Calu3 (cell line): ENCODE data around the gene TMPO. TPM values are rescaled to one million over a fixed set of nuclear protein-coding genes. Genes with fewer than 3 reads are reported as not detected.
"Not testable (repeated sequence)": the region's sequence is repeated elsewhere in the genome, so short reads cannot be mapped to it uniquely, and the experiment has no call there.

Source experiments
- BruUV-seq: library from RNA; stranded (reverse); fragments of 400-500 nt; replicated peaks from 2 replicates; lab custom pipeline; 2021; lab: Mats Ljungman, UMichigan
- CTCF ChIA-PET: fragments of 300-600 bp; sonication (Branson Sonifier 250); formaldehyde crosslinking; loops from one replicate; lab custom pipeline; 2022; ENCODE audit warnings: antibody characterized with exemption; lab: Charles Lee
- DNase-seq: peaks from one replicate; pipeline ENCODE4 v3.0.0; 2022
- H3K27ac Mint-ChIP-seq: one replicate; pipeline ENCODE4 v1.8.0; 2022; ENCODE audit warnings: mixed read lengths; ENCODE audit not compliant: unreplicated experiment
- H3K27me3 Mint-ChIP-seq: one replicate; pipeline ENCODE4 v1.8.0; 2022; ENCODE audit warnings: mixed read lengths; ENCODE audit not compliant: unreplicated experiment
- H3K36me3 Mint-ChIP-seq: one replicate; pipeline ENCODE4 v1.8.0; 2022; ENCODE audit warnings: mild to moderate bottlenecking, moderate library complexity, mixed read lengths; ENCODE audit not compliant: insufficient read depth, unreplicated experiment
- H3K4me1 Mint-ChIP-seq: one replicate; pipeline ENCODE4 v1.8.0; 2022; ENCODE audit warnings: mild to moderate bottlenecking, low read depth, mixed read lengths; ENCODE audit not compliant: unreplicated experiment
- H3K4me3 Mint-ChIP-seq: one replicate; pipeline ENCODE4 v1.8.0; 2022; ENCODE audit warnings: mild to moderate bottlenecking, low read depth, moderate library complexity, mixed read lengths; ENCODE audit not compliant: unreplicated experiment
- H3K9me3 Mint-ChIP-seq: one replicate; pipeline ENCODE4 v1.8.0; 2022; ENCODE audit warnings: low read depth, mixed read lengths; ENCODE audit not compliant: unreplicated experiment
- intact Hi-C: fragments of 100-400 bp; cut with micrococcal nuclease; formaldehyde crosslinking; loops from one replicate; pipeline ENCODE4 v1.10.0; 2022; ENCODE audit not compliant: unreplicated experiment
- total RNA-seq: library from RNA; stranded (reverse); gene quantifications from 2 replicates; pipeline ENCODE4 v1.2.3, GENCODE V29; 2022
- TF ChIP-seq, protein P1 (sequence below): fragments of 200-600 bp; IDR thresholded peaks from one replicate; pipeline ENCODE4 v1.8.0; 2022; ENCODE audit warnings: antibody characterized with exemption; ENCODE audit not compliant: unreplicated experiment

Gene TMPO
- total RNA-seq, 1 experiment from 2014 or later = 256 TPM

DNA sequence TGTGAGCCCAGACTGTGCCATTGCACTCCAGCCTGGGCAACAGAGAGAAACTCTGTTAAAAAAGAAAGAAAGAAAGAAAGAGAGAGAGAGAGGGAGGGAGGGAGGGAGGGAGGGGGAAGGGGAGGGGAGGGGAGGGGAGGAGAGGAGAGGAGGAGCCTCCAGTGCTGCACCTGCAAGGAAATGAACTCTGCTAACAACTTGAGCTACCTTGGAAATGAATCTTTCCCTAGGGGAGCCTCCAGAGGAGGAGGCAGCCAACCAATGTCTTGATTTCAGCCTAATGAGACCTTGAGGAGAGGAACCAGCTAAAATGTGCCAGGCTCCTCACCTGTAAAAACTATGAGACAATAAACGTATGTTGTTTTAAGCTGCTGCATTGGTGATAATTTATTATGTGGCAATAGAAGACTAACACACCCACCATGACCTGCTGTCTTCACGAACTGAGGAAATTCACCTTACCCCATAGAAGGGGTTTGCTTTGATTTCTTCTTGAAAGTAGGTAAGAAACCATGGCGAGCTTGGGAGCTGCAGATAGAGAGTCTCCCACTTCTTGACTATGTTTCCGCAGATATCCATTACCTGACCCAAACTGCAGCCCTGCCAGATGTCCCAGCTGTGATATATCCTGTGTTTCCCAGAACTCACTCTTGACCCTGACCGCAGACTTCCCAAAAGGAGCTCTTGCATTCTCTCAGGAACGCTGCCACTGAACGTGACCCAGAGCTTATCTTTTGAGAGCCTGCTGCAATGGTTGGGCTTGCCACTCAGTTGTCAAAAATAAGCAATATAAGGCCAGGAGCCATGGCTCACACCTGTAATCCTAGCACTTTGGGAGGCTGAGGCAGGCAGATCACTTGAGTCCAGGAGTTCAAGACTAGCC lies 31.5 kb upstream of the TMPO start:
- no peaks in the 10 kb centered on the region for H3K36me3 Mint-ChIP-seq
- BruUV-seq = no TSS peak
- CTCF ChIA-PET = no interaction called here
- DNase-seq = no peak
- no peaks in the 10 kb centered on the region for H3K4me1 Mint-ChIP-seq
- no peaks in the 10 kb centered on the region for H3K9me3 Mint-ChIP-seq
- no peak overlapping the region for H3K4me3 Mint-ChIP-seq
- intact Hi-C loops = no loop called here
- TF ChIP-seq, protein P1, sequence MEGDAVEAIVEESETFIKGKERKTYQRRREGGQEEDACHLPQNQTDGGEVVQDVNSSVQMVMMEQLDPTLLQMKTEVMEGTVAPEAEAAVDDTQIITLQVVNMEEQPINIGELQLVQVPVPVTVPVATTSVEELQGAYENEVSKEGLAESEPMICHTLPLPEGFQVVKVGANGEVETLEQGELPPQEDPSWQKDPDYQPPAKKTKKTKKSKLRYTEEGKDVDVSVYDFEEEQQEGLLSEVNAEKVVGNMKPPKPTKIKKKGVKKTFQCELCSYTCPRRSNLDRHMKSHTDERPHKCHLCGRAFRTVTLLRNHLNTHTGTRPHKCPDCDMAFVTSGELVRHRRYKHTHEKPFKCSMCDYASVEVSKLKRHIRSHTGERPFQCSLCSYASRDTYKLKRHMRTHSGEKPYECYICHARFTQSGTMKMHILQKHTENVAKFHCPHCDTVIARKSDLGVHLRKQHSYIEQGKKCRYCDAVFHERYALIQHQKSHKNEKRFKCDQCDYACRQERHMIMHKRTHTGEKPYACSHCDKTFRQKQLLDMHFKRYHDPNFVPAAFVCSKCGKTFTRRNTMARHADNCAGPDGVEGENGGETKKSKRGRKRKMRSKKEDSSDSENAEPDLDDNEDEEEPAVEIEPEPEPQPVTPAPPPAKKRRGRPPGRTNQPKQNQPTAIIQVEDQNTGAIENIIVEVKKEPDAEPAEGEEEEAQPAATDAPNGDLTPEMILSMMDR = no peak
- H3K27me3 Mint-ChIP-seq = no peaks in the 10 kb centered on the region
- H3K27ac Mint-ChIP-seq = no peak overlapping the region

DNA sequence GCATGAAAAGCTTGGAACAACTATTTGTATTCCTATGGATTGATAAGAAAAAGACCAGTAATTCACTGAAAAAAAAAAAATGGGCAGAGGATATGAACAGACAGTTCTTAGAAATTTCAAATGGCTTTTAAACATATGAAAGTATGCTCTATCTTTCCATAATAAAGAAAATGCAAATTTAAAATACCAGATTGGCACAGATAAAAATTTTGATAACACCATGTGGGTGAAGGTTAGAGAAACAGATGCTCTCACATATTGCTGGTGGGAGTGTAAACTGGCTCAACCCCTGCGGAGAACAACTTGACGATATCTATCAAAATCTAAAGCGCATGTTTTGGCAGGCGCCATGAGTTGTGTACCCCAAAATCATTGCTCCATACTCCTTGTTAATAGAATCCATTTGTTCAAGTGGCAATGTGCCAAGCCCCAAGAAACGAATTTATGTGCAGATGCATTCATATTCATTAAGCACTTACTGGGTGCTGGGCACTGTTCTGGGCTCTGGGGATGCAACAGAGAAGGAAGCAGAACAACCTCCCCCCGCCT lies 29.5 kb upstream of the TMPO start:
- Mint-ChIP-seq H3K27ac (no peak overlapping the region), H3K36me3 (no peaks in the 10 kb centered on the region), H3K4me3 (no peak overlapping the region), H3K4me1 (peaks cover 1% of the 10 kb centered on the region), H3K9me3 (no peaks in the 10 kb centered on the region), H3K27me3 (no peaks in the 10 kb centered on the region)
- no TSS peak for BruUV-seq
- no peak for DNase-seq
- intact Hi-C loops = no loop called here
- TF ChIP-seq, protein P1 = no peak
- CTCF ChIA-PET = interaction anchor here (0.7 kb wide), 1 partner anchor 1698 kb away, joined by 7 read pairs; no protein-coding TSS in a partner anchor

DNA sequence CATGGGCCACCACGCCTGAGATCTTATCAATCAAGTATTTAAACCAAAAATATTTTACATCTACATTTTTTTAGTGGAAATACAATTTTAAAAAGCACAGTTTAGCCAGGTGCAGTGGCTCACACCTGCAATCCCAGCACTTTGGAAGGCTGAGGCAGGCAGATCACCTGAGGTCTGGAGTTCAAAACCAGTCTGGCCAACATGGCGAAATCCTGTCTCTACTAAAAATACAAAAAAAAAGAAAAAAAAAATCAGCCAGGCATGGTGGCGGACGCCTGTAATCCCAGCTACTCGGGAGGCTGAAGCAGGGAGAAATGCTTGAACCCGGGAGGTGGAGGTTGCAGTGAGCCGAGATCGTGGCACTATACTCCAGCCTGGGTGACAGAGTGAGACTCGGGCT lies 27.0 kb upstream of the TMPO start:
- intact Hi-C loops, H3K27ac Mint-ChIP-seq, CTCF ChIA-PET, H3K4me3 Mint-ChIP-seq, BruUV-seq, H3K36me3 Mint-ChIP-seq, H3K27me3 Mint-ChIP-seq, H3K9me3 Mint-ChIP-seq, DNase-seq: not testable (repeated sequence)
- peaks cover 27% of the 10 kb centered on the region for H3K4me1 Mint-ChIP-seq

DNA sequence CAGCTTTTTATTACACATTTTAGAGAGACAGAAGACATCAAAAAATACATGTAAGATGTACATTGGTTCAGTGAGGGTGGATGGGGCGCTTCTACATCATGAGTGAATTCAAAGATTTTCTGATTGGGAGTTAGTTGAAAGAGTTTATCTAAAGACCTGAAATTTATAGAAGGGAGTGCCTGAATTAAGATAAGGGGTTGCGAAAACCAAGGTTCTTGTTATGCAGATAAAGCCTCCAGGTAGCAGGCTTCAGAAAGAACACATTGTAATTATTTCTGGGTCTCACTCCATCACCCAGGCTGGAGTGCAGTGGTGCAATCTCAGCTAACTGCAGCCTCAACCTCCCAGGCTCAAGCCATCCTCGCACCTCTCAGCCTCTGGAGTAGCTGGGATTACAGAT lies 26.2 kb upstream of the TMPO start:
- Mint-ChIP-seq H3K4me3 (no peak overlapping the region), H3K27me3 (no peaks in the 10 kb centered on the region), H3K4me1 (peaks cover 31% of the 10 kb centered on the region), H3K27ac (no peak overlapping the region), H3K36me3 (no peaks in the 10 kb centered on the region), H3K9me3 (no peaks in the 10 kb centered on the region)
- no TSS peak for BruUV-seq
- TF ChIP-seq, protein P1 = no peak
- DNase-seq = no peak
- CTCF ChIA-PET = no interaction called here
- intact Hi-C loops = no loop called here
